Measurements from ENCODE around the gene APBB1IP.
"Not testable (repeated sequence)": the region's sequence is repeated elsewhere in the genome, so short reads cannot be mapped to it uniquely, and the experiment has no call there.

Gene APBB1IP

GRCh38 chr10:26479766-26480492 lies 41.8 kb downstream of the APBB1IP start:
- Histone ChIP-seq H3K9me3 (ENCODE audit: control insufficient read depth, insufficient read depth, low read depth, low read length) (no peaks in the 10 kb centered on the region), H3K4me1 (ENCODE audit: control insufficient read depth, insufficient read depth, low read length) (no peaks in the 10 kb centered on the region), H3K36me3 (ENCODE audit: control insufficient read depth, insufficient read depth, low read length) (no peaks in the 10 kb centered on the region), H3K9ac (ENCODE audit: low read length) (no peak overlapping the region), H3K27ac (ENCODE audit: low read depth, low read length) (no peak overlapping the region), H3K4me3 (ENCODE audit: low read depth, low read length) (no peak overlapping the region), H3K27me3 (ENCODE audit: control insufficient read depth, insufficient read depth, low read length) (no peaks in the 10 kb centered on the region)

DNA sequence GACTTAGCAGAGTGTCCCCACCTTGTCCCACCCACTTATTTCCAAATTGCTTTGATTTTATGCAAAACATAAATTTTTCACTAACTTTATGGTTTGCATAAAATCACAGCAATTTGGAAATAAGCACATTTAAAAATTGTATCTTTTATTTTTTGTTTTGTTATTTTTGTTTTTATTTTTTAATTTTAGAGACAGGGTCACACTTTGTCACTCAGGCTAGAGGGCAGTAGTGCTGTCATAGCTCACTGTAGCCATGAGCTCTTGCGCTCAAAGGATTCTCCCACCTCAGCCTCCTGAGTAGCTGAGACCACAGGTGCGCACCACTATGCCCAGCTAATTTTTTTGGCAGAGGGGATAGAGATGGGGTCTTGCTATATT lies 43.2 kb downstream of the APBB1IP start:
- no peaks in the 10 kb centered on the region for H3K27me3 ChIP-seq (ENCODE audit: control insufficient read depth, insufficient read depth, low read length)
- H3K27ac ChIP-seq (ENCODE audit: low read depth, low read length), result no peak overlapping the region
- H3K4me3 ChIP-seq (ENCODE audit: low read depth, low read length), result no peak overlapping the region
- H3K36me3 ChIP-seq (ENCODE audit: control insufficient read depth, insufficient read depth, low read length), result no peaks in the 10 kb centered on the region
- H3K9me3 ChIP-seq (ENCODE audit: control insufficient read depth, insufficient read depth, low read depth, low read length), result no peaks in the 10 kb centered on the region
- no peaks in the 10 kb centered on the region; the same call in 1 of the 2 replicates for H3K4me1 ChIP-seq (ENCODE audit: control insufficient read depth, insufficient read depth, low read length)
- no peak overlapping the region for H3K9ac ChIP-seq (ENCODE audit: low read length)

GRCh38 chr10:26481914-26482550 lies 43.9 kb downstream of the APBB1IP start:
- H3K27ac ChIP-seq (ENCODE audit: low read depth, low read length), result no peak overlapping the region
- no peaks in the 10 kb centered on the region for H3K9me3 ChIP-seq (ENCODE audit: control insufficient read depth, insufficient read depth, low read depth, low read length)
- H3K36me3 ChIP-seq (ENCODE audit: control insufficient read depth, insufficient read depth, low read length), result no peaks in the 10 kb centered on the region
- H3K27me3 ChIP-seq (ENCODE audit: control insufficient read depth, insufficient read depth, low read length), result no peaks in the 10 kb centered on the region
- no peaks in the 10 kb centered on the region; the same call in 1 of the 2 replicates for H3K4me1 ChIP-seq (ENCODE audit: control insufficient read depth, insufficient read depth, low read length)
- no peak overlapping the region for H3K4me3 ChIP-seq (ENCODE audit: low read depth, low read length)
- H3K9ac ChIP-seq (ENCODE audit: low read length), result no peak overlapping the region

DNA sequence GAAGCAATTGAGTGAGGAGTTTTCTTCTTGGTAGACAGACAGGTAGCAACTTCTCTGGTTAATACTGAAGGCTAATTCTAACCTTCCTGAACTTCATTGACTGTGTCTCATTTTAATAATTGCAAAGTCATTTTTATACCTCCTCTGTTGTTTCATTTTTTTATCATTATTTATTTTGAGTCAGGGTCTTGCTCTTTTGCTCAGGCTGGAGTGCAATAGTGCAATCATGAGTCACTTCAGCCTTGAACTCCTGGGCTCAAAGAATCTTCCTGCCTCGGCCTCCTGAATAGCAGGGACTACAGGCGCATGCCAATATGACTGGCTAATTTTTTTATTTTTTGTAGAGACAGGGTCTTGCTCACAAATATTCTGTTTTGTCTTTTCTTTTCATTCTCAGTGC lies 45.4 kb downstream of the APBB1IP start:
- no peaks in the 10 kb centered on the region for H3K9me3 ChIP-seq (ENCODE audit: control insufficient read depth, insufficient read depth, low read depth, low read length)
- no peak overlapping the region for H3K4me3 ChIP-seq (ENCODE audit: low read depth, low read length)
- H3K36me3 ChIP-seq (ENCODE audit: control insufficient read depth, insufficient read depth, low read length), result no peaks in the 10 kb centered on the region
- no peaks in the 10 kb centered on the region for H3K27me3 ChIP-seq (ENCODE audit: control insufficient read depth, insufficient read depth, low read length)
- H3K9ac ChIP-seq (ENCODE audit: low read length), result no peak overlapping the region
- H3K4me1 ChIP-seq (ENCODE audit: control insufficient read depth, insufficient read depth, low read length), result no peaks in the 10 kb centered on the region; the same call in 1 of the 2 replicates
- no peak overlapping the region for H3K27ac ChIP-seq (ENCODE audit: low read depth, low read length)

GRCh38 chr10:26485150-26485941 lies 47.2 kb downstream of the APBB1IP start:
- no peaks in the 10 kb centered on the region for H3K9me3 ChIP-seq (ENCODE audit: control insufficient read depth, insufficient read depth, low read depth, low read length)
- no peaks in the 10 kb centered on the region for H3K36me3 ChIP-seq (ENCODE audit: control insufficient read depth, insufficient read depth, low read length)
- no peaks in the 10 kb centered on the region; the same call in 1 of the 2 replicates for H3K4me1 ChIP-seq (ENCODE audit: control insufficient read depth, insufficient read depth, low read length)
- H3K27ac ChIP-seq (ENCODE audit: low read depth, low read length), result no peak overlapping the region
- H3K9ac ChIP-seq (ENCODE audit: low read length), result no peak overlapping the region
- H3K4me3 ChIP-seq (ENCODE audit: low read depth, low read length), result no peak overlapping the region
- no peaks in the 10 kb centered on the region for H3K27me3 ChIP-seq (ENCODE audit: control insufficient read depth, insufficient read depth, low read length)

DNA sequence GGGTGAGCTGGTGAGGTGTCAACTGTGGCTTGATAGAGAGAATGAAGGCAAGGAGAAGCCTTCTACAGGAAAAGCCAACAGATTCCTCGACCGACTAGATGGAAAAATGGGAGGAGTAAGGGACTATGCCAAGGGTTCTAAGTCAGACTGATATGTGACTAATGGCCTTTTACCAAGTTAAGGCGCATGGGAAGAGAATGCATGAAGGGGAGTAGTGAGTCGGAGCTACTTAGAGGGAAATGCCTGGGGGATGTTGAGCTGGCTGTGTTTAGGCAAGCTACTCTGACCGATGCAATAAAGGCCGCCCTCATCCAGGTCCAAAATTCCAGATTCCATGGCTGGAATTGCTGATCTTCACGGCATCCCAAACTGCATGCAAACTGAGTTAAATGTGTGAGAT lies 48.2 kb downstream of the APBB1IP start:
- Histone ChIP-seq H3K4me1 (ENCODE audit: control insufficient read depth, insufficient read depth, low read length) (no peaks in the 10 kb centered on the region; the same call in 1 of the 2 replicates), H3K36me3 (ENCODE audit: control insufficient read depth, insufficient read depth, low read length) (no peaks in the 10 kb centered on the region), H3K9me3 (ENCODE audit: control insufficient read depth, insufficient read depth, low read depth, low read length) (no peaks in the 10 kb centered on the region), H3K27ac (ENCODE audit: low read depth, low read length) (no peak overlapping the region), H3K9ac (ENCODE audit: low read length) (no peak overlapping the region), H3K27me3 (ENCODE audit: control insufficient read depth, insufficient read depth, low read length) (no peaks in the 10 kb centered on the region), H3K4me3 (ENCODE audit: low read depth, low read length) (no peak overlapping the region)

DNA sequence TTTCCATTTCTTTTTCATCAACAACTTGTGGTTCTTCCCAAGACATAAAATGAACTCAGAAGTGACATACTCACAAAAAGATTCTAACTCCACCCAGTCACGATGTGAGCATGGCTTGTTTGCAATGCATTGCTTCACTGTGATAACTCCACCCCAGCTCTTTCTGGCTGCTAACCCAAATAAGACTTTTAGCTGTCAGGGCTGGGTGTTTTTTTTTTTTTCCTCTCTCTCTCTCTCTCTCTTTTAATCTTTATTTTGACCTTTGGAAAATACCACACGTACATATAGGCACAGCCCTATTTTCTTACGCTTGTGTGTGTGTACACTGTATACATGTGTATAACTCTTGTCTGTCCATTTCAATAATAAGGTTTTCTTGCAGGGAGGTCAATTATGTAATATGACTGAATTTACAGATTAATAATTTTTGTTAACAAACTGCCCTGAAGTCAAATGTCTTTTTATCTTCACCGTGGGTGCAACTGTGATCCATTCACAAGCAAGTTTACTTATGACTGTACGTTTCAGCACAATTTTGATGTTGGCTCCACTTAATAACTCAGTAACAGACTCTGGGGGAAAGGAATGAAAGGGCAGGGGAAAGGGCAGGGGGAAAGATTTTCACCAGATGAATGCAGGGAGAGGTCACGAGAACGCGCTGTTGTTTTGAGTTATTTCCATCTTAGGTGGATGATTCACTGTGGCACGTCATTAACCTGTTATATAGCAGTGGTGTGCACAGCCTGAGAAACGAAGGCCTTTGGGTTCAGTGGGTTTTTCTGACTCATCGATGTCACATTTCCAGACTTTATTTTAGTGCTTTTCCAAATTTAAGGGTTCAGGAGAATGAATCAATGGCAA lies 49.1 kb downstream of the APBB1IP start:
- H3K4me3 ChIP-seq (ENCODE audit: low read depth, low read length), result no peak overlapping the region
- no peaks in the 10 kb centered on the region; the same call in 1 of the 2 replicates for H3K4me1 ChIP-seq (ENCODE audit: control insufficient read depth, insufficient read depth, low read length)
- H3K36me3 ChIP-seq (ENCODE audit: control insufficient read depth, insufficient read depth, low read length), result no peaks in the 10 kb centered on the region
- H3K27me3 ChIP-seq (ENCODE audit: control insufficient read depth, insufficient read depth, low read length), result no peaks in the 10 kb centered on the region
- H3K9me3 ChIP-seq (ENCODE audit: control insufficient read depth, insufficient read depth, low read depth, low read length), result peaks cover 3% of the 10 kb centered on the region; the same call in 1 of the 2 replicates
- no peak overlapping the region for H3K27ac ChIP-seq (ENCODE audit: low read depth, low read length)
- no peak overlapping the region for H3K9ac ChIP-seq (ENCODE audit: low read length)

DNA sequence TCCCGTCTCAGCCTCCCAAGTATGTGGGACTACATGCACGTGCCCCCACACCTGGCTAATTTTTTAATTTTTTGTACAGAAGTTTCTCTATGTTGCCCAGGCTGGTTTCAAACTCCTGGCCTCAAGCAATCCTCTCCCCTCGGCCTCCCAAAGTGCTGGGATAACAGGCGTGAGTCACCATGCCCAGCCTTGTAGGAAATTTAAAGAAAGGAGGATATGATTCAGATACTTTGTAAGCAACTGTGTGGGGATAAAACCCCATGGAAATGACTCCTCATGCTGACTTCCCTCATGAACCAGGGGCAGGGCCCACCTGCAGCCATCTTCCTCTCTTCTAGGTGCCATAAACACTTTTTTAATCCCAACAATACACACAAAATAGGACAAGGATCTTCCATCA lies 50.2 kb downstream of the APBB1IP start:
- peaks cover 9% of the 10 kb centered on the region for H3K9me3 ChIP-seq (ENCODE audit: control insufficient read depth, insufficient read depth, low read depth, low read length)
- H3K9ac ChIP-seq (ENCODE audit: low read length), result no peak overlapping the region
- H3K36me3 ChIP-seq (ENCODE audit: control insufficient read depth, insufficient read depth, low read length), result no peaks in the 10 kb centered on the region
- no peaks in the 10 kb centered on the region for H3K27me3 ChIP-seq (ENCODE audit: control insufficient read depth, insufficient read depth, low read length)
- no peaks in the 10 kb centered on the region; the same call in 1 of the 2 replicates for H3K4me1 ChIP-seq (ENCODE audit: control insufficient read depth, insufficient read depth, low read length)
- H3K27ac ChIP-seq (ENCODE audit: low read depth, low read length), result no peak overlapping the region
- H3K4me3 ChIP-seq (ENCODE audit: low read depth, low read length), result no peak overlapping the region

DNA sequence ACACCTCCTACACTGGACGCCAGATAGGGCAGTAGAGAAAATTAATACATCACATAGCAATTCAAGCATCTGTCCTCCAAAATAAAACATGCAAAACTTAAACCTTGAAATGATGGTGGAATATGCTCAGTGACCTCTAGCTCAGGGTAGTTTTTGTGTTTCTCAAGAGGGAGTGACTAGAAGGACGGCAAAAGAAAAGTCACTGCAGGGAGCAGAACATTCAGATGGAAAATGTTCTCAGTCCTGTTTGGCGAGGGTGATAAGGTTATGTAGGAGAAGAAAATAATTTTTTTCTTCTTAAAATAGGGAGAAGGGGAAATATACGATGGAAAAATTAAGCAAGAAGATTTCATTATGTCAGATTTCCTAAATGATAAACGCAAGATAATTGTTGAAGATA lies 50.9 kb downstream of the APBB1IP start:
- H3K27me3 ChIP-seq (ENCODE audit: control insufficient read depth, insufficient read depth, low read length), result no peaks in the 10 kb centered on the region
- H3K9me3 ChIP-seq (ENCODE audit: control insufficient read depth, insufficient read depth, low read depth, low read length), result peaks cover 12% of the 10 kb centered on the region
- H3K9ac ChIP-seq (ENCODE audit: low read length), result no peak overlapping the region
- H3K4me1 ChIP-seq (ENCODE audit: control insufficient read depth, insufficient read depth, low read length), result no peaks in the 10 kb centered on the region; the same call in 1 of the 2 replicates
- no peak overlapping the region for H3K27ac ChIP-seq (ENCODE audit: low read depth, low read length)
- no peak overlapping the region for H3K4me3 ChIP-seq (ENCODE audit: low read depth, low read length)
- H3K36me3 ChIP-seq (ENCODE audit: control insufficient read depth, insufficient read depth, low read length), result no peaks in the 10 kb centered on the region

DNA sequence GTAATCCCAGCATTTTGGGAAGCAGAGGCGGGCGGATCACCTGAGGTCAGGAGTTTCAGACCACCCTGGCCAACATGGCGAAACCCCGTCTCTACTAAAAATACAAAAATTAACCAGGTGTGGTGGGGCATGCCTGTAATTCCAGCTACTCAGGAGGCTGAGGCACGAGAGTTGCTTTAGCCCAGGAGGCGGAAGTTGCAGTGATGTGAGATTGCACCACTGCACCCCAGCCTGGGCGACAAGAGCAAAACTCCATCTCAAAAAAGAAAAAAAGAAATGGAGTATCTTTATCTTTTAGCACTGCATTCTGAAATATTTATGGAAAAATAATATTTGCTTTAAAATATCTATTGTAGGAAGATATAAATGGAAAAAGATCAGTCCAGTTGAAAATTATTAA lies 52.2 kb downstream of the APBB1IP start:
- H3K27me3 ChIP-seq (ENCODE audit: control insufficient read depth, insufficient read depth, low read length); H3K27ac ChIP-seq (ENCODE audit: low read depth, low read length); H3K9ac ChIP-seq (ENCODE audit: low read length); H3K4me1 ChIP-seq (ENCODE audit: control insufficient read depth, insufficient read depth, low read length); H3K4me3 ChIP-seq (ENCODE audit: low read depth, low read length); H3K36me3 ChIP-seq (ENCODE audit: control insufficient read depth, insufficient read depth, low read length): not testable (repeated sequence)
- H3K9me3 ChIP-seq (ENCODE audit: control insufficient read depth, insufficient read depth, low read depth, low read length), result peaks cover 12% of the 10 kb centered on the region

Data from HUES6 (cell line).